MM.1S (cell line): ENCODE results near the gene RND3.

Source experiments
- DNase-seq: peaks from one replicate; pipeline ENCODE4 v3.0.0-alpha.2; 2015
- H2AFZ ChIP-seq: fragments of 300-600 bp; sonication (generic); 2 replicates; pipeline ENCODE4 v1.6.0; 2016; ENCODE audit warnings: antibody characterized with exemption, low read length
- H3F3A ChIP-seq: fragments of 300-600 bp; sonication (generic); 2 replicates; pipeline ENCODE4 v1.6.1; 2016; ENCODE audit warnings: mild to moderate bottlenecking, antibody characterized with exemption, low read length, moderate library complexity, mixed read lengths; ENCODE audit not compliant: insufficient read depth
- H3K27ac ChIP-seq: fragments of 300-600 bp; sonication (generic); 2 replicates; pipeline ENCODE4 v1.5.1; 2016; ENCODE audit warnings: mild to moderate bottlenecking, low read length
- H3K27me3 ChIP-seq: fragments of 300-600 bp; sonication (generic); replicated peaks from 2 replicates; pipeline ENCODE4 v1.6.0; 2016; ENCODE audit warnings: low read length; ENCODE audit not compliant: insufficient read depth
- H3K36me3 ChIP-seq: fragments of 300-600 bp; sonication (generic); replicated peaks from 2 replicates; pipeline ENCODE4 v1.6.1; 2016; ENCODE audit warnings: mild to moderate bottlenecking, low read length, mixed read lengths; ENCODE audit not compliant: insufficient read depth
- H3K4me1 ChIP-seq: fragments of 300-600 bp; sonication (generic); 2 replicates; pipeline ENCODE4 v1.6.1; 2016; ENCODE audit warnings: low read length, mixed read lengths
- H3K4me2 ChIP-seq: fragments of 300-600 bp; sonication (generic); 2 replicates; pipeline ENCODE4 v1.6.0; 2016; ENCODE audit warnings: low read depth, low read length
- H3K4me3 ChIP-seq: fragments of 300-600 bp; sonication (generic); 2 replicates; pipeline ENCODE4 v1.5.1; 2016; ENCODE audit warnings: low read length, mixed read lengths
- H3K79me2 ChIP-seq: fragments of 300-600 bp; sonication (generic); 2 replicates; pipeline ENCODE4 v1.6.1; 2016; ENCODE audit warnings: mixed run types, low read length, mixed read lengths
- H3K9ac ChIP-seq: fragments of 300-600 bp; sonication (generic); 2 replicates; pipeline ENCODE4 v1.6.1; 2016; ENCODE audit warnings: low read length, mixed read lengths
- H3K9me2 ChIP-seq: fragments of 300-600 bp; sonication (generic); replicated peaks from 2 replicates; pipeline ENCODE4 v1.6.1; 2016; ENCODE audit warnings: mild to moderate bottlenecking, low read length, mixed read lengths; ENCODE audit not compliant: insufficient read depth
- H3K9me3 ChIP-seq: fragments of 300-600 bp; sonication (generic); replicated peaks from 2 replicates; pipeline ENCODE4 v1.6.1; 2016; ENCODE audit warnings: mild to moderate bottlenecking, low read length, mixed read lengths; ENCODE audit not compliant: insufficient read depth
- H4K20me1 ChIP-seq: fragments of 300-600 bp; sonication (generic); 2 replicates; pipeline ENCODE4 v1.6.1; 2016; ENCODE audit warnings: mild to moderate bottlenecking, low read length, moderate library complexity, mixed read lengths; ENCODE audit not compliant: insufficient read depth
- CTCF ChIP-seq: fragments of 300-600 bp; sonication (generic); IDR thresholded peaks from 2 replicates; pipeline ENCODE4 v1.5.1; 2016; ENCODE audit warnings: antibody characterized with exemption, low read length, mixed read lengths
- EZH2 ChIP-seq: fragments of 300-600 bp; sonication (generic); optimal IDR thresholded peaks from 2 replicates; pipeline ENCODE3; 2017; ENCODE audit warnings: low read depth, mild to moderate bottlenecking, antibody characterized with exemption, low read length, mixed read lengths
- EZH2phosphoT487 ChIP-seq: fragments of 300-600 bp; sonication (generic); IDR thresholded peaks from 2 replicates; pipeline ENCODE4 v1.6.1; 2018; ENCODE audit warnings: antibody characterized with exemption, low read length

The RND3 gene

GRCh38 chr2:150438041-150438440 lies 49.4 kb downstream of the RND3 start:
- H3K4me3 ChIP-seq: no peak overlapping the region
- no peaks in the 10 kb centered on the region for H4K20me1 ChIP-seq
- H3K4me2 ChIP-seq: no peak overlapping the region
- no peaks in the 10 kb centered on the region for H3K27me3 ChIP-seq
- no peaks in the 10 kb centered on the region for H3K79me2 ChIP-seq
- H3K9me2 ChIP-seq: no peaks in the 10 kb centered on the region
- no peak overlapping the region for H2AFZ ChIP-seq
- TF ChIP-seq CTCF (no peak), EZH2phosphoT487 (no peak), EZH2 (no peak)
- H3K36me3 ChIP-seq: no peaks in the 10 kb centered on the region
- no peaks in the 10 kb centered on the region for H3K9me3 ChIP-seq
- no peaks in the 10 kb centered on the region for H3F3A ChIP-seq
- no peak overlapping the region for H3K27ac ChIP-seq
- no peak overlapping the region for H3K9ac ChIP-seq
- no peak for DNase-seq
- H3K4me1 ChIP-seq: no peaks in the 10 kb centered on the region

GRCh38 chr2:150432312-150432625 lies 55.2 kb downstream of the RND3 start:
- H3K4me2 ChIP-seq: no peak overlapping the region
- no peak overlapping the region for H3K4me3 ChIP-seq
- no peaks in the 10 kb centered on the region for H3K79me2 ChIP-seq
- no peaks in the 10 kb centered on the region for H3K27me3 ChIP-seq
- H2AFZ ChIP-seq: no peak overlapping the region
- H4K20me1 ChIP-seq: no peaks in the 10 kb centered on the region
- H3F3A ChIP-seq: no peaks in the 10 kb centered on the region
- H3K9ac ChIP-seq: no peak overlapping the region
- no peaks in the 10 kb centered on the region for H3K4me1 ChIP-seq
- H3K27ac ChIP-seq: no peak overlapping the region
- DNase-seq: no peak
- no peaks in the 10 kb centered on the region for H3K36me3 ChIP-seq
- H3K9me3 ChIP-seq: no peaks in the 10 kb centered on the region
- TF ChIP-seq EZH2phosphoT487 (no peak), EZH2 (no peak), CTCF (no peak)
- H3K9me2 ChIP-seq: no peaks in the 10 kb centered on the region

- Histone ChIP-seq H3K9me3 (no peaks in the 10 kb centered on the region), H3K27me3 (no peaks in the 10 kb centered on the region), H2AFZ (no peak overlapping the region), H3K9ac (no peak overlapping the region), H3K4me2 (no peak overlapping the region), H3K27ac (no peak overlapping the region), H3K36me3 (no peaks in the 10 kb centered on the region), H3K79me2 (no peaks in the 10 kb centered on the region), H4K20me1 (no peaks in the 10 kb centered on the region), H3F3A (no peaks in the 10 kb centered on the region), H3K4me1 (0 out of 2 replicates have a peak, but pooled peaks cover 1% of the 10 kb centered on the region), H3K9me2 (no peaks in the 10 kb centered on the region), H3K4me3 (no peak overlapping the region)
- DNase-seq: no peak
- no peak for TF ChIP-seq CTCF
- TF ChIP-seq EZH2: no peak
- TF ChIP-seq EZH2phosphoT487: no peak
Measured at GRCh38 chr2:150431561-150432311, 55.7 kb downstream of the RND3 start.
